Osteocyte (in vitro differentiated cells): ENCODE results near the gene LILRB4. TPM values are rescaled to one million over a fixed set of nuclear protein-coding genes. Genes with fewer than 3 reads are reported as not detected.
A peak's percentile ranks its signal among the peaks of the same experiment; 100 is the strongest.

Source experiments
- DNase-seq: peaks from one replicate; pipeline ENCODE4 v3.0.0; 2021; ENCODE audit warnings: mixed read lengths; ENCODE audit not compliant: unreplicated experiment; ENCODE audit errors: extremely low spot score
- H3K27ac Mint-ChIP-seq: one replicate; pipeline ENCODE4 v1.8.0; 2021; ENCODE audit warnings: mild to moderate bottlenecking, mixed read lengths; ENCODE audit not compliant: unreplicated experiment
- H3K27me3 Mint-ChIP-seq: one replicate; pipeline ENCODE4 v1.8.0; 2021; ENCODE audit warnings: mixed read lengths; ENCODE audit not compliant: unreplicated experiment
- H3K36me3 Mint-ChIP-seq: one replicate; pipeline ENCODE4 v1.8.0; 2021; ENCODE audit warnings: mixed read lengths; ENCODE audit not compliant: unreplicated experiment
- H3K4me1 Mint-ChIP-seq: one replicate; pipeline ENCODE4 v1.8.0; 2021; ENCODE audit warnings: mixed read lengths; ENCODE audit not compliant: unreplicated experiment
- H3K4me3 Mint-ChIP-seq: one replicate; pipeline ENCODE4 v1.8.0; 2021; ENCODE audit warnings: mild to moderate bottlenecking, moderate library complexity, mixed read lengths; ENCODE audit not compliant: unreplicated experiment
- H3K9me3 Mint-ChIP-seq: one replicate; pipeline ENCODE4 v1.8.0; 2021; ENCODE audit warnings: mixed read lengths; ENCODE audit not compliant: unreplicated experiment
- total RNA-seq: library from RNA; stranded (reverse); gene quantifications from 2 replicates; pipeline ENCODE4 v1.2.1, GENCODE V29; 2021
- TF ChIP-seq, protein P1 (sequence below): fragments of 200-600 bp; sonication (generic); IDR thresholded peaks from 2 replicates; pipeline ENCODE4 v1.5.0; 2021; ENCODE audit warnings: antibody characterized with exemption, mild to moderate bottlenecking, moderate library complexity

The LILRB4 gene
- total RNA-seq, 1 donor from 2014 or later = not detected

- TF ChIP-seq, protein P1, sequence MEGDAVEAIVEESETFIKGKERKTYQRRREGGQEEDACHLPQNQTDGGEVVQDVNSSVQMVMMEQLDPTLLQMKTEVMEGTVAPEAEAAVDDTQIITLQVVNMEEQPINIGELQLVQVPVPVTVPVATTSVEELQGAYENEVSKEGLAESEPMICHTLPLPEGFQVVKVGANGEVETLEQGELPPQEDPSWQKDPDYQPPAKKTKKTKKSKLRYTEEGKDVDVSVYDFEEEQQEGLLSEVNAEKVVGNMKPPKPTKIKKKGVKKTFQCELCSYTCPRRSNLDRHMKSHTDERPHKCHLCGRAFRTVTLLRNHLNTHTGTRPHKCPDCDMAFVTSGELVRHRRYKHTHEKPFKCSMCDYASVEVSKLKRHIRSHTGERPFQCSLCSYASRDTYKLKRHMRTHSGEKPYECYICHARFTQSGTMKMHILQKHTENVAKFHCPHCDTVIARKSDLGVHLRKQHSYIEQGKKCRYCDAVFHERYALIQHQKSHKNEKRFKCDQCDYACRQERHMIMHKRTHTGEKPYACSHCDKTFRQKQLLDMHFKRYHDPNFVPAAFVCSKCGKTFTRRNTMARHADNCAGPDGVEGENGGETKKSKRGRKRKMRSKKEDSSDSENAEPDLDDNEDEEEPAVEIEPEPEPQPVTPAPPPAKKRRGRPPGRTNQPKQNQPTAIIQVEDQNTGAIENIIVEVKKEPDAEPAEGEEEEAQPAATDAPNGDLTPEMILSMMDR = no peak
- Mint-ChIP-seq H3K4me1 (no peaks in the 10 kb centered on the region), H3K27ac (no peak overlapping the region), H3K36me3 (no peaks in the 10 kb centered on the region), H3K27me3 (no peaks in the 10 kb centered on the region), H3K4me3 (no peak overlapping the region), H3K9me3 (peaks cover 20% of the 10 kb centered on the region)
- DNase-seq = peak; percentile 40
Measured at GRCh38 chr19:54648129-54648528, 14.7 kb upstream of the LILRB4 start.

GRCh38 chr19:54650108-54650655 is 12.6 kb upstream of the LILRB4 start:
- no peaks in the 10 kb centered on the region for H3K4me1 Mint-ChIP-seq
- H3K4me3 Mint-ChIP-seq = no peak overlapping the region
- no peak for DNase-seq
- no peak overlapping the region for H3K27ac Mint-ChIP-seq
- TF ChIP-seq, protein P1 = no peak
- H3K27me3 Mint-ChIP-seq = no peaks in the 10 kb centered on the region
- H3K36me3 Mint-ChIP-seq = no peaks in the 10 kb centered on the region
- H3K9me3 Mint-ChIP-seq = peaks cover 20% of the 10 kb centered on the region

GRCh38 chr19:54653181-54653809 is 9.5 kb upstream of the LILRB4 start:
- Mint-ChIP-seq H3K4me1 (no peaks in the 10 kb centered on the region), H3K4me3 (no peak overlapping the region), H3K27me3 (no peaks in the 10 kb centered on the region), H3K27ac (no peak overlapping the region), H3K9me3 (peaks cover 13% of the 10 kb centered on the region), H3K36me3 (no peaks in the 10 kb centered on the region)
- DNase-seq = no peak
- TF ChIP-seq, protein P1 = peak; percentile 36

GRCh38 chr19:54654447-54655321 is 8.1 kb upstream of the LILRB4 start:
- H3K9me3 Mint-ChIP-seq = peaks cover 9% of the 10 kb centered on the region
- DNase-seq = no peak
- no peaks in the 10 kb centered on the region for H3K36me3 Mint-ChIP-seq
- TF ChIP-seq, protein P1 = no peak
- H3K27me3 Mint-ChIP-seq = no peaks in the 10 kb centered on the region
- H3K4me1 Mint-ChIP-seq = no peaks in the 10 kb centered on the region
- no peak overlapping the region for H3K27ac Mint-ChIP-seq
- H3K4me3 Mint-ChIP-seq = no peak overlapping the region

GRCh38 chr19:54659300-54659699 is 3.5 kb upstream of the LILRB4 start:
- no peak overlapping the region for H3K4me3 Mint-ChIP-seq
- no peaks in the 10 kb centered on the region for H3K4me1 Mint-ChIP-seq
- no peaks in the 10 kb centered on the region for H3K27me3 Mint-ChIP-seq
- no peak for DNase-seq
- no peak overlapping the region for H3K27ac Mint-ChIP-seq
- H3K36me3 Mint-ChIP-seq = no peaks in the 10 kb centered on the region
- TF ChIP-seq, protein P1 = no peak
- H3K9me3 Mint-ChIP-seq = peaks cover 18% of the 10 kb centered on the region
